Panc1 (cell line): ENCODE data around the gene HS3ST6. TPM values are rescaled to one million over a fixed set of nuclear protein-coding genes. Genes with fewer than 3 reads are reported as not detected.
"Not testable (repeated sequence)": the region's sequence is repeated elsewhere in the genome, so short reads cannot be mapped to it uniquely, and the experiment has no call there.

Source experiments
- ATAC-seq: fragments of 200-7000 bp; cut with Tn5 transposase; 2 replicates; pipeline ENCODE4 v1.9.1; 2020; ENCODE audit warnings: mild to moderate bottlenecking, moderate library complexity
- BruUV-seq: library from RNA; stranded (reverse); fragments of 400-500 nt; replicated peaks from 2 replicates; lab custom pipeline; 2021; lab: Mats Ljungman, UMichigan
- CTCF ChIA-PET: fragments of 300-600 bp; sonication (Branson Sonifier 250); formaldehyde crosslinking; loops from one replicate; lab custom pipeline; 2022; ENCODE audit warnings: antibody characterized with exemption; lab: Charles Lee
- POLR2A ChIA-PET: fragments of 300-600 bp; sonication (Branson Sonifier 250); formaldehyde crosslinking; loops from one replicate; lab custom pipeline; 2022; ENCODE audit warnings: antibody characterized with exemption; lab: Charles Lee
- DNase-seq: peaks from one replicate; pipeline ENCODE4 v3.0.0-alpha.2; 2010; ENCODE audit warnings: low read depth, low spot score
- H3K27ac ChIP-seq: 2 replicates; pipeline ENCODE4 v1.5.1; 2011; ENCODE audit warnings: mild to moderate bottlenecking, low read length, inconsistent platforms
- H3K27me3 ChIP-seq: fragments of 200-500 bp; sonication (Bioruptor generic); 2 replicates; pipeline ENCODE4 v1.6.0; 2014; ENCODE audit warnings: low read length, inconsistent platforms; ENCODE audit not compliant: control insufficient read depth, insufficient read depth
- H3K36me3 ChIP-seq: fragments of 200-500 bp; sonication (Bioruptor generic); 2 replicates; pipeline ENCODE4 v1.5.1; 2014; ENCODE audit warnings: inconsistent platforms, mild to moderate bottlenecking, low read length, moderate library complexity; ENCODE audit not compliant: control insufficient read depth, insufficient read depth
- H3K4me1 ChIP-seq: 2 replicates; pipeline ENCODE4 v1.5.1; 2011; ENCODE audit warnings: inconsistent platforms, mild to moderate bottlenecking, low read length, moderate library complexity; ENCODE audit not compliant: control insufficient read depth, insufficient read depth
- H3K4me3 ChIP-seq, 2 experiments: 2 replicates each; pipeline ENCODE4 v1.5.1; 2011 to 2012; ENCODE audit warnings: low read depth in 2 of 2, low read length in 2 of 2, mild to moderate bottlenecking in 2 of 2, inconsistent platforms in 1 of 2, moderate library complexity in 1 of 2
- H3K9me3 ChIP-seq: fragments of 200-500 bp; sonication (Bioruptor generic); 2 replicates; pipeline ENCODE4 v1.5.1; 2014; ENCODE audit warnings: low read depth, mild to moderate bottlenecking, inconsistent platforms, low read length, moderate library complexity; ENCODE audit not compliant: control insufficient read depth, insufficient read depth
- CTCF ChIP-seq: fragments of 450-650 bp; IDR thresholded peaks from 2 replicates; pipeline ENCODE4 v1.5.1; 2017; ENCODE audit warnings: mild to moderate bottlenecking
- POLR2AphosphoS5 ChIP-seq: IDR thresholded peaks from 2 replicates; pipeline ENCODE4 v1.6.1; 2012; ENCODE audit warnings: mild to moderate bottlenecking, low read depth, low read length, moderate library complexity
- REST ChIP-seq, 2 experiments: IDR thresholded peaks; 2 replicates each; pipeline ENCODE4 v1.6.1; 2011 to 2012; ENCODE audit warnings: low read depth in 2 of 2, control low read depth in 1 of 2, low read length in 1 of 2, mild to moderate bottlenecking in 1 of 2, moderate library complexity in 1 of 2; ENCODE audit not compliant: insufficient read depth in 1 of 2
- SIN3A ChIP-seq: IDR thresholded peaks from 2 replicates; pipeline ENCODE4 v1.6.1; 2012; ENCODE audit warnings: low read depth, mild to moderate bottlenecking, low read length, moderate library complexity, borderline replicate concordance; ENCODE audit not compliant: insufficient read depth
- TCF7L2 ChIP-seq: IDR thresholded peaks from 2 replicates; pipeline ENCODE4 v1.6.1; 2011; ENCODE audit warnings: mild to moderate bottlenecking, low read depth, low read length, inconsistent platforms
- in situ Hi-C: cut with HindIII; loops from 2 replicates; pipeline ENCODE4 v1.10.0; 2016; ENCODE audit warnings: low sequenced_read_pairs, low pct_unique_long_range_greater_than_20kb
- intact Hi-C: fragments of 100-400 bp; cut with micrococcal nuclease; formaldehyde crosslinking; loops from one replicate; pipeline ENCODE4 v1.10.0; 2022; ENCODE audit not compliant: unreplicated experiment
- total RNA-seq: library from RNA; stranded (reverse); gene quantifications from one replicate; pipeline ENCODE4 v1.2.1, GENCODE V29; 2021; ENCODE audit not compliant: unreplicated experiment

The HS3ST6 gene
- total RNA-seq, 1 experiment from 2014 or later = 3.3 TPM

GRCh38 chr16:1959269-1960039, 41.2 kb upstream of the HS3ST6 start, which contains the start of gene NDUFB10:
NDUFB10 (plus strand) TSS chr16:1959538; CDS start chr16:1959625, 87 bp downstream.
- Histone ChIP-seq H3K4me1 (peaks cover 12% of the 10 kb centered on the region), H3K36me3 (peaks cover 8% of the 10 kb centered on the region), H3K9me3 (no peaks in the 10 kb centered on the region), H3K4me3 (peak within 1 kb of the TSS; percentile 75 to 80), H3K27me3 (no peaks in the 10 kb centered on the region), H3K27ac (peak within 1 kb of the TSS; percentile 83)
- CTCF ChIA-PET = no interaction called here
- ATAC-seq = peak; percentile 86
- intact Hi-C loops = no loop called here
- DNase-seq = no peak
- POLR2A ChIA-PET = no interaction called here
- no TSS peak for BruUV-seq
- in situ Hi-C loops = no loop called here
- peak; percentile 44; the same call in 1 of the 2 replicates for TF ChIP-seq TCF7L2
- peak; percentile 85 for TF ChIP-seq POLR2AphosphoS5
- no peak for TF ChIP-seq REST (IDR thresholded peaks at IDR 0.05; ENCODE audit: insufficient read depth in 1 of 2, low read depth in 2 of 2, low read length in 1 of 2)
- peak; percentile 96 for TF ChIP-seq CTCF
- TF ChIP-seq SIN3A = peak; percentile 89; the same call in 1 of the 2 replicates

GRCh38 chr16:1958715-1959268, 40.6 kb upstream of the HS3ST6 start:
- Histone ChIP-seq H3K4me3 (peak overlapping the region; percentile 75 to 80), H3K27ac (peak overlapping the region; percentile 83), H3K4me1 (peaks cover 12% of the 10 kb centered on the region), H3K9me3 (no peaks in the 10 kb centered on the region), H3K36me3 (peaks cover 3% of the 10 kb centered on the region), H3K27me3 (no peaks in the 10 kb centered on the region)
- in situ Hi-C loops (no loop called here), intact Hi-C loops (no loop called here)
- BruUV-seq = no TSS peak
- CTCF ChIA-PET = no interaction called here
- TF ChIP-seq CTCF = no peak
- no peak for TF ChIP-seq TCF7L2
- TF ChIP-seq POLR2AphosphoS5 = no peak
- TF ChIP-seq REST (IDR thresholded peaks at IDR 0.05; ENCODE audit: insufficient read depth in 1 of 2, low read depth in 2 of 2, low read length in 1 of 2) = no peak
- no peak for TF ChIP-seq SIN3A
- ATAC-seq = peak; percentile 4
- DNase-seq = no peak
- POLR2A ChIA-PET = no interaction called here

- BruUV-seq, H3K27me3 ChIP-seq, H3K9me3 ChIP-seq, ATAC-seq, in situ Hi-C loops, DNase-seq, intact Hi-C loops, POLR2A ChIA-PET, H3K4me3 ChIP-seq, H3K27ac ChIP-seq, H3K36me3 ChIP-seq: not testable (repeated sequence)
- peaks cover 12% of the 10 kb centered on the region for H3K4me1 ChIP-seq
- CTCF ChIA-PET = interaction anchor here (0.8 kb wide), 1 partner anchor 18 kb away, joined by 3 read pairs; no protein-coding TSS in a partner anchor
Measured at GRCh38 chr16:1958143-1958491, 39.9 kb upstream of the HS3ST6 start.
